Peyer's patch (tissue), 4 donors: ENCODE measurements around the gene PGAM1.

ENCODE experiments used
- POLR2A ChIP-seq, 2 donors: fragments of 450-650 bp; IDR thresholded peaks; one replicate each; pipeline ENCODE4 v1.5.1; 2017; ENCODE audit warnings: antibody characterized with exemption in 2 of 2, mild to moderate bottlenecking in 2 of 2, moderate library complexity in 2 of 2
- TF ChIP-seq, protein P1 (sequence below), 6 experiments: fragments of 450-650 bp in 4 of 6; fragments of 200-600 bp in 2 of 6; sonication (generic) in 1 of 6; IDR thresholded peaks; one replicate each; pipeline ENCODE4 v1.5.1; 2017 to 2019; ENCODE audit warnings: antibody characterized with exemption in 6 of 6, mild to moderate bottlenecking in 3 of 6, moderate library complexity in 1 of 6

DNA sequence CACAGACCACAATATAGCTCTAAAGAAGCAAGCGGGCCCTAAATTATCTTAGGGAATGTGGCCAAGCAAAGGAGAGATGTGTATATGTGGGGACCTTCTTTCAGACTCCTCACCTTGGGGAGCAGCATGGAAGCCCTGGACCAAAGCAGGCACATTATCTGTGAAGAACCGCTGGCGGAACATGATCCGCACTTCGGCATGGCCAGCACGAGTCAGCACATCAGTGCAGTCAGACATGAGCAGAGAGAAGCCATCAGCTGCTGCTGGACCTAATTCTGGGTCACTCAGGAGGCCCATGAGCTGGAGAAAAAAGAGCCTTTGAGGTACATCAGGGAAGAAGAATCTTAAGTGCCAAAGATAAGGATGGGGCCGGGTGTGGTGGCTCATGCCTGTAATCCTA lies 33.9 kb downstream of the PGAM1 start:
- TF ChIP-seq POLR2A (IDR thresholded peaks at IDR 0.05), result no peak
- TF ChIP-seq, protein P1, sequence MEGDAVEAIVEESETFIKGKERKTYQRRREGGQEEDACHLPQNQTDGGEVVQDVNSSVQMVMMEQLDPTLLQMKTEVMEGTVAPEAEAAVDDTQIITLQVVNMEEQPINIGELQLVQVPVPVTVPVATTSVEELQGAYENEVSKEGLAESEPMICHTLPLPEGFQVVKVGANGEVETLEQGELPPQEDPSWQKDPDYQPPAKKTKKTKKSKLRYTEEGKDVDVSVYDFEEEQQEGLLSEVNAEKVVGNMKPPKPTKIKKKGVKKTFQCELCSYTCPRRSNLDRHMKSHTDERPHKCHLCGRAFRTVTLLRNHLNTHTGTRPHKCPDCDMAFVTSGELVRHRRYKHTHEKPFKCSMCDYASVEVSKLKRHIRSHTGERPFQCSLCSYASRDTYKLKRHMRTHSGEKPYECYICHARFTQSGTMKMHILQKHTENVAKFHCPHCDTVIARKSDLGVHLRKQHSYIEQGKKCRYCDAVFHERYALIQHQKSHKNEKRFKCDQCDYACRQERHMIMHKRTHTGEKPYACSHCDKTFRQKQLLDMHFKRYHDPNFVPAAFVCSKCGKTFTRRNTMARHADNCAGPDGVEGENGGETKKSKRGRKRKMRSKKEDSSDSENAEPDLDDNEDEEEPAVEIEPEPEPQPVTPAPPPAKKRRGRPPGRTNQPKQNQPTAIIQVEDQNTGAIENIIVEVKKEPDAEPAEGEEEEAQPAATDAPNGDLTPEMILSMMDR (IDR thresholded peaks at IDR 0.05), result no peak
